K562 (cell line): ENCODE measurements around the gene FBLIM1. TPM values are rescaled to one million over a fixed set of nuclear protein-coding genes. Genes with fewer than 3 reads are reported as not detected.

Source experiments
- ATF7 ChIP-seq: fragments of 450-650 bp; IDR thresholded peaks from 2 replicates; pipeline ENCODE4 v1.7.1; 2014; ENCODE audit warnings: mild to moderate bottlenecking, moderate library complexity
- BRCA1 ChIP-seq, 2 experiments: fragments of 450-650 bp in 1 of 2; sonication (generic) in 1 of 2; formaldehyde crosslinking in 1 of 2; IDR thresholded peaks; 2 replicates each; pipeline versions ENCODE4 v1.5.0 to v1.6.1; 2017 to 2020; ENCODE audit warnings: mild to moderate bottlenecking in 1 of 2, missing genetic modification reagents in 1 of 2
- C11orf30 ChIP-seq: fragments of 450-650 bp; IDR thresholded peaks from 2 replicates; pipeline ENCODE4 v1.6.1; 2016; ENCODE audit warnings: low read depth, mild to moderate bottlenecking
- CEBPB ChIP-seq: fragments of 450-650 bp; IDR thresholded peaks from 2 replicates; pipeline ENCODE4 v1.6.1; 2016; ENCODE audit warnings: missing genetic modification characterization, missing compliant biosample characterization
- DIDO1 ChIP-seq: fragments of 450-650 bp; IDR thresholded peaks from 2 replicates; pipeline ENCODE4 v1.6.1; 2016; ENCODE audit warnings: low read depth, missing biosample characterization, missing genetic modification characterization
- FOS ChIP-seq: IDR thresholded peaks from 3 replicates; pipeline ENCODE4 v1.6.1; 2011; ENCODE audit not compliant: insufficient read length; ENCODE audit errors: extremely low read depth
- HNRNPUL1 ChIP-seq: fragments of 200-400 bp; formaldehyde crosslinking; IDR thresholded peaks from 2 replicates; pipeline ENCODE4 v1.6.1; 2017; ENCODE audit warnings: low read length
- KDM1A ChIP-seq, 2 experiments: fragments of 450-650 bp; IDR thresholded peaks; 2 replicates each; pipeline ENCODE4 v1.6.1; 2016; ENCODE audit warnings: mild to moderate bottlenecking in 2 of 2
- LCOR ChIP-seq: sonication (generic); formaldehyde crosslinking; IDR thresholded peaks from 2 replicates; pipeline ENCODE4 v1.8.0; 2022; ENCODE audit warnings: mild to moderate bottlenecking, missing genetic modification reagents
- NFE2 ChIP-seq: IDR thresholded peaks from 2 replicates; pipeline ENCODE4 v1.6.1; 2014; ENCODE audit warnings: antibody characterized with exemption, low read depth
- NFYB ChIP-seq: IDR thresholded peaks from 2 replicates; pipeline ENCODE4 v1.6.1; 2011; ENCODE audit warnings: mild to moderate bottlenecking, moderate library complexity; ENCODE audit not compliant: insufficient read length; ENCODE audit errors: extremely low read depth
- OTX1 ChIP-seq: fragments of 450-650 bp; formaldehyde crosslinking; IDR thresholded peaks from 2 replicates; pipeline ENCODE4 v1.4.0; 2022; ENCODE audit warnings: mild to moderate bottlenecking
- PHTF2 ChIP-seq: fragments of 250-450 bp; sonication (Bioruptor Pico); IDR thresholded peaks from 2 replicates; pipeline ENCODE4 v1.5.0; 2021; ENCODE audit warnings: mild to moderate bottlenecking
- PRPF4 ChIP-seq: fragments of 200-400 bp; formaldehyde crosslinking; IDR thresholded peaks from one replicate; pipeline ENCODE4 v1.6.1; 2017; ENCODE audit warnings: low read length, low read depth, mild to moderate bottlenecking; ENCODE audit not compliant: insufficient read depth, poor library complexity, severe bottlenecking
- PTBP1 ChIP-seq: fragments of 200-400 bp; formaldehyde crosslinking; IDR thresholded peaks from 2 replicates; pipeline ENCODE4 v1.6.1; 2017; ENCODE audit warnings: low read depth, low read length
- RB1 ChIP-seq: fragments of 450-650 bp; IDR thresholded peaks from 2 replicates; pipeline ENCODE4 v1.6.1; 2017; ENCODE audit warnings: low read depth, mild to moderate bottlenecking
- SLC30A9 ChIP-seq: fragments of 250-450 bp; sonication (Bioruptor Pico); IDR thresholded peaks from 2 replicates; pipeline ENCODE4 v1.8.0; 2022; ENCODE audit warnings: mild to moderate bottlenecking, moderate library complexity
- SP1 ChIP-seq: sonication (generic); formaldehyde crosslinking; IDR thresholded peaks from 2 replicates; pipeline ENCODE4 v1.8.1; 2022; ENCODE audit warnings: mild to moderate bottlenecking, missing genetic modification reagents
- SREBF2 ChIP-seq: sonication (generic); formaldehyde crosslinking; IDR thresholded peaks from 2 replicates; pipeline ENCODE4 v1.4.0; 2020; ENCODE audit warnings: mild to moderate bottlenecking, missing genetic modification reagents
- TCF3 ChIP-seq: sonication (generic); formaldehyde crosslinking; IDR thresholded peaks from 2 replicates; pipeline ENCODE4 v1.4.0; 2020; ENCODE audit warnings: mild to moderate bottlenecking, missing genetic modification reagents
- TCF7L2 ChIP-seq: fragments of 150-350 bp; IDR thresholded peaks from 2 replicates; pipeline ENCODE4 v1.6.1; 2016; ENCODE audit warnings: low read depth, mild to moderate bottlenecking, low read length, moderate library complexity
- U2AF1 ChIP-seq: fragments of 200-400 bp; formaldehyde crosslinking; optimal IDR thresholded peaks from 2 replicates; pipeline ENCODE3; 2017; ENCODE audit warnings: mild to moderate bottlenecking, low read depth, low read length, moderate library complexity
- XRCC5 ChIP-seq: fragments of 200-400 bp; formaldehyde crosslinking; IDR thresholded peaks from 2 replicates; pipeline ENCODE4 v1.6.1; 2017; ENCODE audit warnings: low read depth, mild to moderate bottlenecking, low read length
- ZC3H4 ChIP-seq: sonication (generic); formaldehyde crosslinking; IDR thresholded peaks from 2 replicates; pipeline ENCODE4 v1.9.0; 2021; ENCODE audit warnings: missing genetic modification reagents, borderline replicate concordance
- ZNF316 ChIP-seq: fragments of 450-650 bp; IDR thresholded peaks from 2 replicates; pipeline ENCODE4 v1.6.1; 2016
- ZNF695 ChIP-seq: fragments of 450-650 bp; formaldehyde crosslinking; IDR thresholded peaks from 2 replicates; pipeline ENCODE4 v1.4.0; 2020; ENCODE audit warnings: mild to moderate bottlenecking, moderate library complexity
- ZNF76 ChIP-seq: fragments of 250-450 bp; sonication (Bioruptor Pico); IDR thresholded peaks from 2 replicates; pipeline ENCODE4 v1.4.0; 2020; ENCODE audit warnings: mild to moderate bottlenecking, moderate library complexity, borderline replicate concordance
- ZZZ3 ChIP-seq: fragments of 450-650 bp; IDR thresholded peaks from 2 replicates; pipeline ENCODE4 v1.6.1; 2016; ENCODE audit warnings: antibody characterized with exemption, mild to moderate bottlenecking, moderate library complexity
- polyA plus RNA-seq, 8 experiments: library from polyadenylated mRNA; depleted of rRNA in 4 of 8; stranded (reverse) in 5 of 8; unstranded in 3 of 8; fragments of >200 nt; fragmentation: Nextera tagmentation in 2 of 8; fragmentation: Illumina TruSeq in 1 of 8; extraction: Ambion mirVana in 2 of 8; extraction: Trizol in 1 of 8; gene quantifications; 2 replicates each; pipeline versions ENCODE4 v1.2.1 to v1.2.3, GENCODE V29; 2011 to 2014; ENCODE audit warnings: inconsistent platforms in 1 of 8, missing spikeins in 1 of 8
- total RNA-seq, 7 experiments: library from RNA; depleted of rRNA in 6 of 7; stranded (reverse); fragments of >200 nt in 6 of 7; fragmentation: Illumina TruSeq in 2 of 7; extraction: Trizol in 2 of 7; gene quantifications; 2 replicates each; pipeline versions ENCODE4 v1.2.1 to v1.2.3, GENCODE V29; 2011 to 2021; ENCODE audit warnings: low replicate concordance in 1 of 7
- TF ChIP-seq, protein P1 (sequence below): sonication (generic); formaldehyde crosslinking; IDR thresholded peaks from 2 replicates; pipeline ENCODE4 v1.8.0; 2022; ENCODE audit warnings: mild to moderate bottlenecking, missing genetic modification reagents
- TF ChIP-seq, protein P2 (sequence below): fragments of 450-650 bp; IDR thresholded peaks from 2 replicates; pipeline ENCODE4 v1.6.1; 2014; ENCODE audit warnings: low read depth, mild to moderate bottlenecking, moderate library complexity, borderline replicate concordance

Gene FBLIM1
- total and polyA plus RNA-seq, 9 of the 15 experiments (the other 6 are each of a cell fraction or from before 2014, with no cell fraction given): 0.14 to 0.24 TPM; not detected in 7

DNA sequence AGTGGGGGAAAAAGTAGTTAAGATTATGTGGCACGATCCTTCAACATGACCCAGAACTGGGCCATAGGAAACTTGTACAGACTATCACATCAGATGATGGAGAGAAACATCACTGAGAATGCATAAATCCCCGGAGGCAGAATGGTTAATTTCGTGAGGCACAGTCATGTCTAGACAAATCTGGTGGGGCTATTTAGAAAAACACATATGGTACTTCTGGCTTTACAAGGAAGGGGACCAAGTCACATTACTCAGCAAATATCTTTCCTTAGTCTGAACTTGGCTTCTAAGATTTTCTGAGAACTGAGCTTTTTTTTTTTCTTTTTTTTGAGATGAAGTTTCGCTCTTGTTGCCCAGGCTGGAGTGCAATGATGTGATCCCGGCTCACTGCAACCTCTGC lies 58.1 kb downstream of the FBLIM1 start (continued):
- no peak for TF ChIP-seq PHTF2
- no peak for TF ChIP-seq OTX1 (CRISPR knock-in tag)
- TF ChIP-seq KDM1A (IDR thresholded peaks at IDR 0.05): peak in 1 of 2 experiments; percentile 49; a peak in 2 of 4 replicates
- TF ChIP-seq C11orf30: peak; percentile 75
- no peak for TF ChIP-seq ZZZ3
- TF ChIP-seq PTBP1: no peak
- TF ChIP-seq ZC3H4 (CRISPR knock-in tag): no peak
- TF ChIP-seq SREBF2 (CRISPR knock-in tag): no peak
- TF ChIP-seq CEBPB (tag): no peak
- no peak for TF ChIP-seq FOS
- no peak for TF ChIP-seq ZNF695 (CRISPR knock-in tag)
- TF ChIP-seq DIDO1 (tag): no peak
- TF ChIP-seq RB1: no peak
- no peak for TF ChIP-seq SP1 (CRISPR knock-in tag)
- TF ChIP-seq XRCC5: no peak
- TF ChIP-seq HNRNPUL1: no peak
- peak; percentile 88 for TF ChIP-seq ZNF316
- TF ChIP-seq BRCA1 (IDR thresholded peaks at IDR 0.05): no peak
- TF ChIP-seq BRCA1 (CRISPR knock-in tag; IDR thresholded peaks at IDR 0.05): no peak
- no peak for TF ChIP-seq ZNF76 (CRISPR knock-in tag)
- no peak for TF ChIP-seq PRPF4
- TF ChIP-seq ATF7: no peak
- TF ChIP-seq, protein P1, sequence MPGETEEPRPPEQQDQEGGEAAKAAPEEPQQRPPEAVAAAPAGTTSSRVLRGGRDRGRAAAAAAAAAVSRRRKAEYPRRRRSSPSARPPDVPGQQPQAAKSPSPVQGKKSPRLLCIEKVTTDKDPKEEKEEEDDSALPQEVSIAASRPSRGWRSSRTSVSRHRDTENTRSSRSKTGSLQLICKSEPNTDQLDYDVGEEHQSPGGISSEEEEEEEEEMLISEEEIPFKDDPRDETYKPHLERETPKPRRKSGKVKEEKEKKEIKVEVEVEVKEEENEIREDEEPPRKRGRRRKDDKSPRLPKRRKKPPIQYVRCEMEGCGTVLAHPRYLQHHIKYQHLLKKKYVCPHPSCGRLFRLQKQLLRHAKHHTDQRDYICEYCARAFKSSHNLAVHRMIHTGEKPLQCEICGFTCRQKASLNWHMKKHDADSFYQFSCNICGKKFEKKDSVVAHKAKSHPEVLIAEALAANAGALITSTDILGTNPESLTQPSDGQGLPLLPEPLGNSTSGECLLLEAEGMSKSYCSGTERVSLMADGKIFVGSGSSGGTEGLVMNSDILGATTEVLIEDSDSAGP (CRISPR knock-in tag): no peak
- TF ChIP-seq NFE2: peak; percentile 58; the same call in 1 of the 2 replicates
- TF ChIP-seq TCF7L2: no peak
- TF ChIP-seq LCOR (CRISPR knock-in tag): no peak
- TF ChIP-seq SLC30A9 (CRISPR knock-in tag): no peak
- TF ChIP-seq U2AF1: no peak
- no peak for TF ChIP-seq NFYB
- TF ChIP-seq TCF3 (CRISPR knock-in tag): no peak
- TF ChIP-seq, protein P2, sequence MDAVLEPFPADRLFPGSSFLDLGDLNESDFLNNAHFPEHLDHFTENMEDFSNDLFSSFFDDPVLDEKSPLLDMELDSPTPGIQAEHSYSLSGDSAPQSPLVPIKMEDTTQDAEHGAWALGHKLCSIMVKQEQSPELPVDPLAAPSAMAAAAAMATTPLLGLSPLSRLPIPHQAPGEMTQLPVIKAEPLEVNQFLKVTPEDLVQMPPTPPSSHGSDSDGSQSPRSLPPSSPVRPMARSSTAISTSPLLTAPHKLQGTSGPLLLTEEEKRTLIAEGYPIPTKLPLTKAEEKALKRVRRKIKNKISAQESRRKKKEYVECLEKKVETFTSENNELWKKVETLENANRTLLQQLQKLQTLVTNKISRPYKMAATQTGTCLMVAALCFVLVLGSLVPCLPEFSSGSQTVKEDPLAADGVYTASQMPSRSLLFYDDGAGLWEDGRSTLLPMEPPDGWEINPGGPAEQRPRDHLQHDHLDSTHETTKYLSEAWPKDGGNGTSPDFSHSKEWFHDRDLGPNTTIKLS: no peak
